ENCODE data around the gene ARFGAP2. TPM values are rescaled to one million over a fixed set of nuclear protein-coding genes. Genes with fewer than 3 reads are reported as not detected.

Gene ARFGAP2
- total RNA-seq, 1 donor from 2014 or later, result 51.1 TPM

- Mint-ChIP-seq H3K9me3 (ENCODE audit: low read depth) (no peaks in the 10 kb centered on the region), H3K4me1 (ENCODE audit: low read depth) (peaks cover 4% of the 10 kb centered on the region), H3K27ac (ENCODE audit: unreplicated experiment) (peak overlapping the region; percentile 45), H3K27me3 (ENCODE audit: low read depth) (no peaks in the 10 kb centered on the region), H3K36me3 (ENCODE audit: low read depth) (peaks cover 10% of the 10 kb centered on the region), H3K4me3 (ENCODE audit: unreplicated experiment) (no peak overlapping the region)
- TF ChIP-seq, protein P1, sequence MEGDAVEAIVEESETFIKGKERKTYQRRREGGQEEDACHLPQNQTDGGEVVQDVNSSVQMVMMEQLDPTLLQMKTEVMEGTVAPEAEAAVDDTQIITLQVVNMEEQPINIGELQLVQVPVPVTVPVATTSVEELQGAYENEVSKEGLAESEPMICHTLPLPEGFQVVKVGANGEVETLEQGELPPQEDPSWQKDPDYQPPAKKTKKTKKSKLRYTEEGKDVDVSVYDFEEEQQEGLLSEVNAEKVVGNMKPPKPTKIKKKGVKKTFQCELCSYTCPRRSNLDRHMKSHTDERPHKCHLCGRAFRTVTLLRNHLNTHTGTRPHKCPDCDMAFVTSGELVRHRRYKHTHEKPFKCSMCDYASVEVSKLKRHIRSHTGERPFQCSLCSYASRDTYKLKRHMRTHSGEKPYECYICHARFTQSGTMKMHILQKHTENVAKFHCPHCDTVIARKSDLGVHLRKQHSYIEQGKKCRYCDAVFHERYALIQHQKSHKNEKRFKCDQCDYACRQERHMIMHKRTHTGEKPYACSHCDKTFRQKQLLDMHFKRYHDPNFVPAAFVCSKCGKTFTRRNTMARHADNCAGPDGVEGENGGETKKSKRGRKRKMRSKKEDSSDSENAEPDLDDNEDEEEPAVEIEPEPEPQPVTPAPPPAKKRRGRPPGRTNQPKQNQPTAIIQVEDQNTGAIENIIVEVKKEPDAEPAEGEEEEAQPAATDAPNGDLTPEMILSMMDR (IDR thresholded peaks at IDR 0.05), result no peak
- DNase-seq (ENCODE audit: low spot score), result no peak
Observed at GRCh38 chr11:47161890-47162289, 14.8 kb downstream of the ARFGAP2 start.

DNA sequence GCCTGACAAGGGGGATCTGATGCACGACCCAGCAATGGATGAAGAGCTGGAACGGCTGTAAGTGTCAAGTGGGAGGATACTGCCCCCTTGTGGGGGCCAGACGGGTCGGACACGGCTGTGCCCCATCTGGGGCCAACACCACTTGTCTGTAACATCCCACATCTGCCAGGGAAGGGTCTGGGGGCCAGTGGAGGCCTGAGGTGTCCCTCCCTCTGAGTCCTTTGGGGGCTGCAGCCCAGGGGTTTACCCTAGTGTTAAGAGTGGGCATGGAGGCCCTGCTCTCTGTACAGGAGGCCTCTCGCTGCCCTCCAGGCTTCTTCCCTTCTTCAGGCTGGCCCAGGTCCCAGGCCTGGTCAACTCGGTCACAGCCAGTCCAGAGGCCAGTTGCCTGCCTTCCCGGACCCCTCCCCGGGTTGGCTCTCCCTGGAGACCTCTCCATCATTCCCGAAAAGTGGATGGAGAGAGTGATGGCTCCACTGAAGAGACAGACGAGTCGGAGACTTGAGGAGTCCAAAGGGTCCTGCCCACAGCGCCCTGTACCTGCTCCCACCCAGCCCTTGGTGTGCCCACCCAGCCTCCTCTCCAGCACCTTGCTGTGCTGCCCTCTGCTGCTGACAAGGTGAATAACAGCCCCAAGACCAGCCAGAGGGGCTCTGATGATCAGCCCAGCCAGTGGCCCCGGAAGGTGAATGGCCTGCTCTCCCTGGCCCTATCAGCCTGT, 15.4 kb downstream of the ARFGAP2 start:
- peaks cover 4% of the 10 kb centered on the region for H3K4me1 Mint-ChIP-seq (ENCODE audit: low read depth)
- H3K27ac Mint-ChIP-seq (ENCODE audit: unreplicated experiment), result peak overlapping the region; percentile 45
- DNase-seq (ENCODE audit: low spot score), result no peak
- no peaks in the 10 kb centered on the region for H3K9me3 Mint-ChIP-seq (ENCODE audit: low read depth)
- H3K36me3 Mint-ChIP-seq (ENCODE audit: low read depth), result peaks cover 8% of the 10 kb centered on the region
- H3K27me3 Mint-ChIP-seq (ENCODE audit: low read depth), result no peaks in the 10 kb centered on the region
- no peak overlapping the region for H3K4me3 Mint-ChIP-seq (ENCODE audit: unreplicated experiment)
- TF ChIP-seq, protein P1 (IDR thresholded peaks at IDR 0.05), result peak; percentile 84

- Mint-ChIP-seq H3K27me3 (ENCODE audit: low read depth) (no peaks in the 10 kb centered on the region), H3K9me3 (ENCODE audit: low read depth) (no peaks in the 10 kb centered on the region), H3K4me3 (ENCODE audit: unreplicated experiment) (no peak overlapping the region), H3K27ac (ENCODE audit: unreplicated experiment) (no peak overlapping the region), H3K36me3 (ENCODE audit: low read depth) (peaks cover 6% of the 10 kb centered on the region), H3K4me1 (ENCODE audit: low read depth) (peaks cover 4% of the 10 kb centered on the region)
- DNase-seq (ENCODE audit: low spot score), result no peak
- TF ChIP-seq, protein P1 (IDR thresholded peaks at IDR 0.05), result no peak
Observed at GRCh38 chr11:47160753-47161133, 15.9 kb downstream of the ARFGAP2 start.

DNA sequence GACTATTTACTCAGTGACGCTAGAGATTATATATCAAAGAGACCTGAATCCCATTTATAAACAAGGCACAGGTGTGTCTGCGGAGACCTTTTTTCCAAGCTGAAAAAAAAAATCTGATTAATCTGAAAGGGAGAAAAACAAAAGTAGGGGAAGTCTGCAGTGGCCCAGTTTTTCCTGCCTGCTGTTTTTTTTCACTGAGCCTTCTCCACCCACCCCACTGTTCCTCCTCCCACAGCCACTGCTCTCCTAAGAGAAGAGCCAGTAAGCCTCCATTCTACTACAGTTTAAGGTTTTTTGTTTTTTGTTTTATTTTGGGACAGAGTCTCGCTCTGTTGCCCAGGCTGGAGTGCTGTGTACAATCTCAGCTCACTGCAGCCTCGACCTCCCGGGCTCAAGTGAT, 18.4 kb downstream of the ARFGAP2 start:
- H3K4me1 Mint-ChIP-seq (ENCODE audit: low read depth), result peaks cover 16% of the 10 kb centered on the region
- no peaks in the 10 kb centered on the region for H3K27me3 Mint-ChIP-seq (ENCODE audit: low read depth)
- TF ChIP-seq, protein P1 (IDR thresholded peaks at IDR 0.05), result no peak
- no peak overlapping the region for H3K27ac Mint-ChIP-seq (ENCODE audit: unreplicated experiment)
- DNase-seq (ENCODE audit: low spot score), result no peak
- no peaks in the 10 kb centered on the region for H3K9me3 Mint-ChIP-seq (ENCODE audit: low read depth)
- H3K4me3 Mint-ChIP-seq (ENCODE audit: unreplicated experiment), result no peak overlapping the region
- peaks cover 2% of the 10 kb centered on the region for H3K36me3 Mint-ChIP-seq (ENCODE audit: low read depth)

DNA sequence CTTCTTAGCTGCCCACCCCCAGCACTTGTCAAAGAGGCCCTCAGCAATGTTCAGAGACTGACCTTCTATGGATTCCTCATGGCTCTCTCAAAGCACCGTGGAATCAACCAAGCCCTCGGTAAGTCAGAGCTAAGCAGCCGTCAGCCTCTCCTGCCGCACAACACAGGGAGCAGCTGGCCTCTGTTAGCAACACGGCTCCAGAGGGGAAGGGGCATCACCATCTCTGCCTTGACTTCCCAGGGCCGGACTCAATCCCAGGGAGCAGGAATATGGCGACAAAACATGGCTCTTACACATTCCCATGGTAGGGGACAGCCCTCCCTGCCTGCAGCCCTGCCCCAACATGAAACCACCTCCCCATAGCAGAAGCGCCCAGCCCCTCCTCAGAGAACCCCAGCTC, 18.9 kb downstream of the ARFGAP2 start:
- no peaks in the 10 kb centered on the region for H3K27me3 Mint-ChIP-seq (ENCODE audit: low read depth)
- H3K36me3 Mint-ChIP-seq (ENCODE audit: low read depth), result peaks cover 2% of the 10 kb centered on the region
- TF ChIP-seq, protein P1 (IDR thresholded peaks at IDR 0.05), result no peak
- H3K4me1 Mint-ChIP-seq (ENCODE audit: low read depth), result peaks cover 21% of the 10 kb centered on the region
- DNase-seq (ENCODE audit: low spot score), result peak; percentile 39
- H3K4me3 Mint-ChIP-seq (ENCODE audit: unreplicated experiment), result no peak overlapping the region
- no peak overlapping the region for H3K27ac Mint-ChIP-seq (ENCODE audit: unreplicated experiment)
- H3K9me3 Mint-ChIP-seq (ENCODE audit: low read depth), result no peaks in the 10 kb centered on the region

Measured in chondrocyte (in vitro differentiated cells).